ENCODE data around the gene DMAC2.
"Not testable (repeated sequence)": the region's sequence is repeated elsewhere in the genome, so short reads cannot be mapped to it uniquely, and the experiment has no call there.

The DMAC2 gene

GRCh38 chr19:41439441-41440222, at the start of gene DMAC2:
Gene DMAC2 (minus strand): TSS chr19:41439912. CDS start chr19:41439899, 13 bp downstream.
- DNase-seq, result peak; percentile 99

GRCh38 chr19:41486953-41487352, 47.2 kb upstream of the DMAC2 start:
- not testable (repeated sequence) for DNase-seq

DNA sequence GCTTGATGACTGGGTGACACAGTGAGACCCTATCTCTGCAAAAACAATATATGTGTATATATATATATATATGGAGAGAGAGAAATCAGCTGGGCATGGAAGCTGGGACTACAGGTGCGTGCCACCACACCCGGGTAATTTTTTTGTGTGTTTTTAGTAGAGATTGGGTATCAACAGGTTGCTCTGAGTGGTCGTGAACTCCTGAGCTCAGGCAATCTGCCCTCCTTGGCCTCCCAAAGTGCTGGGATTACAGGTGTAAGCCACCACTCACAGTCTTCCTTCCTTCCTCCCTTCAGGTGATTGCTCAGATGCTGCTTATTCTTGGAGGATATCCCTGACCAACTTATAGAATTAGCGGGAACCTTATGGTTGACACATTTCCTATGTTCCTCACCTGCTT, 45.1 kb upstream of the DMAC2 start:
- no peak for DNase-seq

- DNase-seq, result no peak
Measured at GRCh38 chr19:41480336-41480735, 40.6 kb upstream of the DMAC2 start.

DNA sequence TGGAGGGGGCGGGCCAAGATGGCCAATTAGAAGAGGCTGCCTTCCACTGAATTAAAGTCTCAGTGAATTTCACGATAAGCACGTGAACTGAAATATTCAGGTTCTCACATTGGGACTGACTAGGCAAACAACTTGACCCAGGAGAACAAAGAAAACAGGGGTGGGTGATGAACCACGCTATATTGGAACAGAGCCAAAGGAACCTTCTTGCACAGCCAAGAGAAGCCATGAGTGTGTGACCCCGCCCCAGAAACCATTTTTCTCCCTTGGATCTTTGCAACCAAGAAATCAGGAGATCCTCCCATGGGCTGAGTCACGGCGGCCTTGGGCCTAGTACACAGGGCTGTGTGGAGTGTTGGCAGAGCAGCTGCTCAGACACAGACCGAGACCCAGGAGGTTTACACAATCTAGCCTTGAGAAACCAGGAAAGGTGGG, 40.1 kb upstream of the DMAC2 start:
- DNase-seq, result no peak

GRCh38 chr19:41478875-41479756, 39.4 kb upstream of the DMAC2 start:
- no peak for DNase-seq

DNA sequence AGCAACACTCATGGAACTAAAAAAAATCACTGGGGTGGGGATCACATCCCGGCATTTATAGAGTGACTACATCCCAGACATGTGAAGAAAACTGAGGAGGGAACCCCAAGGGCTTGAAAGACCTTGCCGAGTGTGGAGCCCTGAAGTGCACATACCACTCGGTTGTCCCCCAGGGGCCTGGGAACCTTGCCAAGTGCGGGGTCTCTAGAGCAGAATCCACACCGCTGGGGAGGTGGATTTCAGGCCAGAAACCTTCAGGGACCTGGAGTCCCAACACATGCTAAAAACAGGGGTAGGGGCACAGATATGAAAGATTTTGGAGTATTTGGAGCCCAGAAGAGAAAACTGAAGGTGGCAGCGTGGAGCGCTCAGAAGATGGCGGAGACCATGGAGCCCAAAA, 38.5 kb upstream of the DMAC2 start:
- DNase-seq, result no peak

DNA sequence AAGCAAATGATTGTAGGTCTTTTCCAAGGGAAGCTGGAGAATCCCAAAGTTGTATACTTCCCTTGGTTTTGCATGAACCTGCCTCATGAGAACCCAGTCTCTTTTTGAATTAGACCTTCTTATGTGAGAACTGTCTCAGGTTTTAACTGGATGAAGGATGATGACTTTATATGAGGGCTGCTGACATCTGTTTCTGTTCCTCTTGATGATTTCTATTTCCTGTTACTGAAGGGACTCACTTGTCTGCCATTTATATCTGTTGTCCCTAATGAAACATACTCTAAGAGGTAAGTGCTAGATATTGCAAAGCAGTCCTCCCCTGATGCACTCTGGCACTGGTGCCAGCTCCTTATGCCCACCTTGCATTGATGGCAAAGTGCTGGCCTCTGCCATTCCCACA, 36.9 kb upstream of the DMAC2 start:
- no peak for DNase-seq

- not testable (repeated sequence) for DNase-seq
Measured at GRCh38 chr19:41463257-41464256, 23.8 kb upstream of the DMAC2 start.

DNA sequence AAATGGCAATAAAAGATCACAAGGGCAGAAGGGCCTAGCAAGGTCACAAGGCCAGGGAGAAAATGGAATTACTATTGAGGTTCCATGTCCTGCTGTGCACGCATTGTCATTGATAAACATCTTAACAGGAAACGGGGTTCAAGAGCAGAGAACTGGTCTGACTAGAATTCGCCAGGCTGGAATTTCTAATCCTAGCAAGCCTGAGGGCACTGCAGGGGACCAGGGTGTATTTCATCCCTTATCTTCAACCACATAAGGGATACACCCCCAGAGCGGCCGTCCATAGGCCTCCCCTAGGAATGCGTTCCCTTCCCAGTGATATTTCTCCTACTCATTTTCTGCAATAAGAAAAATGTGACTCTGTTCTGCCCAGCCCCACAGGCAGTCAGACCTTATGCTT, 22.8 kb upstream of the DMAC2 start:
- no peak for DNase-seq

- no peak for DNase-seq
Measured at GRCh38 chr19:41457241-41457640, 17.5 kb upstream of the DMAC2 start.

GRCh38 chr19:41456342-41456918, 16.7 kb upstream of the DMAC2 start:
- no peak for DNase-seq

DNA sequence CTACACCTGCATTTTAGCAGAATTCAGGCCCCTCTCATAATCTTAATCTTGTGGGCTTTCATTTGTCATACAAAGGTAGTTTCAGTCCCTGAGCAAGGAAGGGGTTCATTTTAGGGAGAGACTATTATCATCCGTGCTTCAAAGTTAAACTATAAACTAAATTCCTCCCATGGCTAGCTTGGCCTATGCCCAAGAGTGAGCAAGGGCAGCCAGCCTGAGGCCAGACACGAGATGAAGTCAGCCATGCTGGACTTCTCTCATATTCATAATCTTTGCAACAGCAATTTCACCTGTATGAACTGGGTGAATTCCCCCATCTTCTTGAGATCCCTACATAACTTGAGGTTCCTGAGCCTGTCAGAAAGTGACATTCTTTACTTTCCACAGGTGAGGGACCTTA, 16.2 kb upstream of the DMAC2 start:
- no peak for DNase-seq

GRCh38 chr19:41452584-41453275, 13.0 kb upstream of the DMAC2 start:
- DNase-seq, result no peak

DNA sequence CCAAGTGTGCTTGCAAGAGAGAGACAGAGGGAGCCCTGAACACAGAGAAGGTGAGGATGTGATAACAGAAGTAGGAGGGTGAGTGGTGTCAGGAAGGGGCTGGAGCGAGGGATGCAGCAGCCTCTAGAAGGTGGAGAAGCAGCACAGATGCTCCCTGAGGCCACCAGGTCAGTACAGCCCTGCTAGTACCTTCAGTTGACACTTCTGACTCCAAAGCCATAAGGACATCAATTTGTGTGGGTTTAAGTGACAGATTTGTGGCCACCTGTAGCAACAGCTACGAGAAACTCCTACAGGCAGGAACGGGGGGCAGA, 10.1 kb upstream of the DMAC2 start:
- DNase-seq, result no peak

DNA sequence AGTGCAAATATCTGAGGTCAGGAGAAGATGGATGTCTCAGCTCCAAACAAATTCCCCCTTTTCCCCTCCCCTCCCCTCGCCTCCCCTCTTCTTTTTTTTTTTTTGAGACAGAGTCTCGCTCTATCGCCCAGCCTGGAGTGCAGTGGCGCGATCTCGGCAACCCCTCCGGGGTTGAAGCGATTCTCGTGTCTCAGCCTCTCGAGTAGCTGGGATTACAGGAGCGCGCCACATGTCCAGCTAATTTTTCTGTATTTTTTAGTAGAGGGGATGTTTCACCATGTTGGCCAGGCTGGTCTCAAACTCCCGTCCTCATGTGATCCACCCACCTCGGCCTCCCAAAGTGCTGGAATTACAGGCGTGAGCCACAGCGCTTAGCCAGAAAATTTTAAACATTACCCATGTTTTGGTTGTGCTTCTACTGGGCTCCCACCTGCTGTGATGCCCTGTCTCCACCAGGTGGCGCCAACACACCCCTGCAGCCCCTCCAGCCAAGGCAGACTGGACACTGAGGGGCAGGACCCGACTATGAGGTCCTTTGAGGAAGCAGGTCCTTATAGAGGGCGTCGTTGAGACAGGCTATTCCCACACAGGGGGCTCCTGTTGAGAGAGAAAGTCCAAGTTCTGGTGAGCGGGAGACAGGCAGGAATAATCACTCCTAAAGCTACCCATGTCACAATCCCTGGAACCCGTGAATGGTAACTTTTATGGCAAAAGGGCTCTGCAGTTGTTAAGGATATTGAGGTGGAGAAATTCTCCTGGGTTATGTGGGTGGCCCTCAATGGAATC, 9.6 kb upstream of the DMAC2 start:
- DNase-seq, result peak; percentile 88

- no peak for DNase-seq
Measured at GRCh38 chr19:41447732-41448332, 8.1 kb upstream of the DMAC2 start.

GRCh38 chr19:41445575-41445974, 5.9 kb upstream of the DMAC2 start:
- DNase-seq, result no peak

DNA sequence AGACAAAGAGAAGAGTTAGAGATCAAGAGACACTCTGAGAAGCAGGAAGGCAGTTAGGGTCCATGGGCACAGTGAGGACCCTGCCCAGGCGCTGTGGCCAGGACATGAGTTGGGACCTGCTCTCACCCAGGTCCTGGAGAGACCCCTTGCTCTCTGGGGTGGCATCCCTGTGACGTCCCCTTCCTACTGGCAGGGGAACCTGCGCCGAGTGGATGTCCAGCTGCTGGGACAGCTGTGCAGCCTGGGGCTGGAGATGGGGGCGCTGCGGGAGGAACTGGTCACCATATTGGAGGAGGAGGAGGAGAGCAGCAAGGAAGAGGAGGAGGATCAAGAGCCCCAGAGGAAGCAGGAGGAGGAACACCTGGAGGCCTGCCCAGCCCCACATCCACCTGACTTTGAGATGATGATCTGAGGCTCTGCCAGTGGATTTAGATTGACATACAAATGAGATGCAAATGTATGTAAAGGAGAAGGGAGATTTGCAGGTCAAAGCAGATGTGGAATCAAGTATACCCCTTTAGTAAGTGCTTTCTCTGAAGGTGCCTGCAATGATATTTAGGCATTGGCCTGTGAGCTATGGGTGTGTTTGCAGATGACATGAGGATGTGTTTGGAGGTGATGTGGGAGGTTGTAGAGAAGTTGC, 4.2 kb upstream of the DMAC2 start:
- DNase-seq, result no peak
